ACHN (cell line): Measurements from ENCODE around the gene ARMC3.
"Not testable (repeated sequence)": the region's sequence is repeated elsewhere in the genome, so short reads cannot be mapped to it uniquely, and the experiment has no call there.

ENCODE experiments used
- DNase-seq: peaks from one replicate; pipeline ENCODE4 v3.0.0-alpha.2; 2015
- in situ Hi-C: cut with HindIII; loops from 2 replicates; pipeline ENCODE4 v1.10.0; 2017; ENCODE audit warnings: low sequenced_read_pairs, low pct_ligation_motif_present, low pct_unique_long_range_greater_than_20kb

ARMC3 gene

DNA sequence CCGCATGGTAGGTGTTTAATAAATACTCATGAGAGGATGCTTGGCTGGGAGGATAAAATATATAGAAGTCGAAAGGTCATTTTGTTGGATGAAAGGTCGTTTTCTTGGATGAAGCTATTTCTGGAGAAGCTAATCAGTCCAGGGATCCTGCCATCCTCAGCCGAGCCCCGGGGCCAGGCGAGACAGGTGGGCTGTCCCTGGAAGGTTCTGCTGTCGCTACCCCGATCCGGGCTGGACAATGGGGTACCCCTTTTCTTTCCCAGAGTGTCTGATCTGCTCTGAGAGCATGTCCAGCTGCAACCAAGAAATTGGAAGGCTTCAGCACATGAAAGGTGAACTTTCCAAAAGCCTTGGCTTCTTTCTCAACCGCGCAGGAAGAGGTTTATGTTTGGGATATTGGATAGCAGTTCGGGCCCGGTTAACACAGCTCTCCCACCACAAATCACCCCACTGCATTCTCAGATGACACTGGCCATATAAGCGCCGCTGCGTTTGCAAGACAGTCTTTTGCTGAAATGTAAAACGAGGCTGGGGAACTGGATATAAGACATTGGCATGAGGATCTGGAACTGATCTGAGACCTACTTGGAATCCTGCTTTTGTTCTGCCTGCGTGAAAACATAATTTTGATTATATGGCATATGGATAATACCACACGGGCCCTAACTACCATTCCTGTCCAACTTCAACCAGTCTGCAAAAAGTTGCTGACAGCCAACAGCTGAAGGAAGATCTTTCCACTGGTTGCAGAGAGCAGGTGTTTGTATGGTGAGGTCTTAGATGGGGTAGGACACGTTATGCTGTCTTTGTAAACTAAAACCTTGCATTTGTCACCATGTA is 136.3 kb downstream of the ARMC3 start:
- in situ Hi-C loops, result no loop called here
- no peak for DNase-seq

DNA sequence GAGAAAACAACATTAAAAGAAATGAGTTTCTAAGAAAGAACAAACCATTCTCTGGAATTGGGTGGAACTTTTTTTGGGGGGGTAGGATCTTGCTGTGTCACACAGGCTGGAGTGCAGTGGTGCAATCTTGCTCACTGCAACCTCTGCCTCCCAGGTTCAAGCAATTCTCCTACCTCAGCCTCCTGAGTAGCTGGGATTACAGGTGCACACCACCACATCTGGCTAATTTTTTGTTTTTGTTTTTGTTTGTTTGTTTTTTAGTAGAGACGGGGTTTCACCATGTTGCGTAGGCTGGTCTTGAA is 136.9 kb downstream of the ARMC3 start:
- in situ Hi-C loops, result not testable (repeated sequence)

DNA sequence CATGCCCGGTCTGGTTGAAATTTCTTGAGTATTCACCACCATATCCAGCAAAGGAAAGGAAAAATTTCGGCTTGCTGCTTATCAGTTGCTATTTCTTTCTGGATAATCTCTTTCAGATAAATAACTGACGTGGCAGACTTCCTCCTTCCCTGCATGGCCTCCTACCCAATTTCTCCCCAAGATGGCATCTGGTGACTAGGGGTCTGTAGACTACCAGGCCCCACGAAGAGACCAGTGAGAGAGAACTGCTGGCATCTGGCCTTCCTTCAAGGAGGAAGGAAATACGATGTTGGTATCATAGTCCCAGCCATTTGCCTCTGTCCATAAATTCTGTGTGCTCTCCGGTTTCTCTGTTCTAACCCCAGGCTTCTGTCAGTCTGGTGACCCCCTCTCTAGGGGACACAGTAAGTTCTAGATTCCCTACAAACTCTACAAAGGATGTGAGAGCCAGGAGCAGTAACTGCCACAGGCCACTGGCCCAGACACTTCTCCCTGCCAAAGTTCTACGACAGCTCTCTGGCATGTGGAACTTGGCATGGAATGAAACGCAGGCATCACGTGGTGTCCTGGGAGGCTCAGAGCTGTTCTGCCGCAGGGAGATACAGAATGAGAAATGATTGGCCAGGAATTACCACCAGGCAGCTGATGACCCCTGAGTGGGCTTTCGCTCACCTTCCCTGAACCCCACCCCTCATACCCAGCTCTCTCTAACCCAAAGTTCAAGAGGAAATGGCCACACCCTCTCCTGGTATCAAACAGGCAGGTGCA is 137.5 kb downstream of the ARMC3 start:
- peak; percentile 52 for DNase-seq
- in situ Hi-C loops, result no loop called here

More for the DNA sequence above, 136.9 kb downstream of the ARMC3 start:
- DNase-seq, result not testable (repeated sequence)

DNA sequence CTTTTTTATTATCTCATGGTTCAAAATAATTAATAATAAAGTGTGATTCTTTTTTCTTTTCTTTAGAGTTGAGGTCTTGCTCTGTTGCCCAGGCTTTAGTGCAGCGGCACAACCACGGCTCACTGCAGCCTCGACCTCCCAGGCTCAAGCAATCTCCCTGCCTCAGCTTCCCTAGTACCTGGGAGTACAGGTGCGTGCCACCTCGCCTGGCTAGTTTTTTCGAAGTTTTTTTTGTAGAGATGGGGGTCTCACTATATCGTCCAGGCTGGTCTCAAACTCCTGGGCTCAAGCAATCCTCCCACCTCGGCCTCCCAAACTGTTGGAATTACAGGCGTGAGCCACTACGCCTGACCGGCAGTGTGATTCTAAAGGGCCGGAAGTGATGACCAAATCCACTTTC is 139.5 kb downstream of the ARMC3 start:
- DNase-seq, result no peak
- in situ Hi-C loops, result no loop called here

DNA sequence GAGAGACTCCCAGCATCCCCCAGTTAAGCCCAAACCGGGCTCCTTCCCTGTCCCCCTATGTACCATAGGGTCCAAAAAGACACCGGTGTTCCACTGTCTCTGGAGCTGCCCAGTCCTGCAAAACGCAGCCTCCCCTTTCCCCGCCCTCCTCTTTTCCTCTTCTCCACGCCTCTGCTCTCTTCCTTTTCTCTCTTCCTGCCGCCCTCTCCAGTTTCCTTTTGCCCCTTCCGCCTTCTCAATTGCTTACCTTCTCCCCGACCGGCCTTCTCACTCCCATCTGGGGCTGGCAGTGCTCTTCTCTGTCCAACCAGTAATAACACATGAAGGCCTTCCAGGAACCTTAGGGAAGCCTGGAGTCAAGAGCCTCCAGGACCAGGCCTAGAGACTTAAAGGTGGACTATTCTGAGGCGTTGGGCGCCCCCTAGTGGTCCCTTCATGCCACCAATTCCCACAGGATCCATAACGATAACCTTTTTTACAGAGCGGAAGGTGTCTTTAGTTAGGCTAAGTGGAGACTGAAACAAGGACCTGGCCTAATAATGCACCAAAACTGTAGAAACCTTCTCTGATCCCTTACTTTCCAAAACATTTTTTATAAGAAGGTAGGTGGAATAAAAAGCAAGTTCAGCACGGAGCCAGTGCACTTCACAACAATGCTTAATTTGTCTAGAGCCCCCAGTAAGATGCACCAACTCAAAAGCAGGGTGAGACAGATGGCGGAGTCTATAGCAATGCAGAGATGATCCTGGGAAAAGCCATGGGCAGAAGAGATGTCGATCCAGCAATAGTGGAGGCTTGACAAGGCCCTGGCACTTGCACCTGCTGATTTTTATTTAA is 140.3 kb downstream of the ARMC3 start:
- in situ Hi-C loops, result no loop called here
- DNase-seq, result peak; percentile 56

DNA sequence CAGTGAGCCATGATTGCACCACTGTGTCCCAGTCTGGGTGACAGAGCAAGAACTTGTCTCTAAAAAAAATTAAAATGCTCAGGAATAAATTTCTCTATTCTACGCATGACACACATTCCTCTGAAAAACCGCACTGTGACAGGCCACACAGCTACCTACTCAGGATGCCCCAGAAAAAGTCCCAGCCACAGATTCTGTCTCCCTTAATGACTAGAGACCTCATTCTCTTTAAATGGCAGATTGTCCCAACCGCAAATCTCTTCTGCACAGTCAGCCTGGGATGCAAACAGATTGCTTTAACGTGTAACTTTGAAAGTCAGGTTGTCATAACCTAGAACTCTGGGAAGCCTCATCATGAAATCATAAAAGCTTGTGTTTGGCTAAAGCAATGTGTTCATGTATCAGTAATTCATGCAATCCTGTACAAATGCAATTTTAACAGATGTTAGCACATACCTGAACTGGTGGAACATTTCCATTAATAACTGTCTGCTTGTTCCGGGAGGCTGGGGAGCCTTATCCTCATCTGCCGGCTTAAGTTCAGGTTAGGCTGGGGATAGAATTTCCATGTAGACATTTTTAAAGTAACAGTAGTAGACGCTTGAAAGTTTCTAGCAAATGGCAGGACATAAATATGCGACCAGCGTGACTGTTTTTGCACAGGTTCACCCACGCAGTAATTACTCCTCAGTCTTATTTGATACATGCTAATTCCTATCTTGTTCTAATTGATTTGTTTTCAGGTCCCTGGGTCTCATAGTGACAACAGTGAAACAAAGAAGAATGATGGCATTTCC is 141.4 kb downstream of the ARMC3 start:
- DNase-seq, result no peak
- in situ Hi-C loops, result no loop called here

DNA sequence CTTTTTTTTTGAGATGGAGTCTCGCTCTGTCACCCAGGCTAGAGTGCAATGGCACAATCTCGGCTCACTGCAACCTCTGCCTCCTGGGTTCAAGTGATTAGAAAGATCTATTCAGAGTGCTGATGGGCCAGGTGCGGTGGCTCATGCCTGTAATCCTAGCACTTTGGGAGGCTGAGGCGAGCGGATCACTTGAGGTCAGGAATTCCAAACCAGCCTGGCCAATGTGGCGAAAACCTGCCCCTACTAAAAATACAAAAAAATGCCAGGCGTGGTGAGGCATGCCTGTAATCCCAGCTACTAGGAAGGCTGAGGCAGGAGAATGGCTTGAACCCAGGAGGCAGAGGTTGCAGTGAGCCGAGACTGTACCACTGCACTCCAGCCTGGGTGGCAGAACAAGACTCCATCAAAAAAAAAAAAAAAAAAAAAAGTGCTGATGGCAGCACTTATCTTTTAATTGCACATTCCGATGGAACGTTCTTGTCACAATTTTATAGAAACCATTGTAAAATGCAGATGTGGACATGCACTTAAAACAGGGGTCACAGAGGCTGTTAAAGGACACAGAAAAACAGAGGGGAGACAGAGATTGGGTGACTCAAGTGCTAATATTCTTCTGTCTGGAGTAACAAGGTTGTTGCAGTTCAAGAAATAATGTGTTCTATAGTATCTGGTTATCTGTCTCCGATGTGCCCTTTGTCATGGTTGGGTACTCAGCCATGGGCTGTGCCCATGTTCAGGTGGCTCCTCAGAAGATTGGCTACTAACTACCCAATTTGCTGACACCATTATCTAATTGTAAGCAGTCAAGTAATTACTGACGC is 142.4 kb downstream of the ARMC3 start:
- DNase-seq, in situ Hi-C loops: not testable (repeated sequence)

DNA sequence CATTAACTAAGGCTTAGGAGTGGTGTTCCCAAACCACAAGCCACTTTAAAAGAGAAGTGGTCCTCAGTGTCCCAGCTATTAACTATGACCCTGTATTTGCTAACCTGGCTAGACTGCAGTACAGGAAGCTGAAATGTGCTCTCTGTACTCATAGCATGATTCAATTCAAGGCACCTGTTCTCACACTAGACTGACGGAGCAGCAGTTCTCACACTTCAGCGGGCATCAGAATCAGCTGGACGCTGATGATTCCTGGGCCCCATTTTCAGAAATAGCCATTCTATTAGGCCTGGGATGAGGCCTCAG is 143.0 kb downstream of the ARMC3 start:
- in situ Hi-C loops, result no loop called here
- no peak for DNase-seq

DNA sequence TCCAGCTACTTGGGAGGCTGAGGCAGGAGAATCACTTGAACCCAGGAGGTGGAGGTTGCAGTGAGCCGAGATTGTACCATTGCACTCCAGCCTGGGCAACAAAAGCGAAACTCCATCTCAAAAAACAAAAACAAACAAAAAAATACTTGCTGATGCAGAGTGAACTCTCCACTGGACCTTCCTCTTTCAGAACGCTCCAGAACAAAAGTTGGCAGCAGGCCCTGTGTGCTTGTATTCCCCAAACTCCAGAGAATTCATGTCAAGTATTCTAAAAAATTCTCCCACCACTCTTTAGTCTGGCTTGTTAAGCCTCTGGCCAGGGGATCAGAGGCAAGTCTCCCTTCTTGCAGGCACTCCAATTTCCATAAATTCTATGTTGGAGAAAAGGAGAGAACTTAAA is 144.7 kb downstream of the ARMC3 start:
- in situ Hi-C loops, DNase-seq: not testable (repeated sequence)

DNA sequence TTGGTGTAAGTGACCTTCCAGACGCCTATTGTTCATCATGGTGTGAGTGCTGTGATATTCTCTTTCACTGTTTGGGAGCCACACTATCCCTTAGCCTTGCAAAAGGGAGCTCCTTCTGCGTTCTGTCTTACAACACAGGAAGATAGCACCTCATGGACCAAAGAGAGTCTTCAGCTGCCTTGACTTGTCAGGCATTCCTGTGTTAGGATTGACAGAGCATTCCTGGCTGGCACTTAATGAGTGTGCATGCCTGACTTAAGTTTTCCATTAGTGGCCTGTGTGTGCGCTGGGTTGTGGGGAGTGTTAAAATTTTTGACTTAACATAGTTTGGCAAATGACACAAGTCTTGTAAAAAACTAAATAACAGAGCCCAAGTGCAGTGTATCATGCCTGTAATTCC is 145.7 kb downstream of the ARMC3 start:
- in situ Hi-C loops, result no loop called here
- DNase-seq, result no peak

DNA sequence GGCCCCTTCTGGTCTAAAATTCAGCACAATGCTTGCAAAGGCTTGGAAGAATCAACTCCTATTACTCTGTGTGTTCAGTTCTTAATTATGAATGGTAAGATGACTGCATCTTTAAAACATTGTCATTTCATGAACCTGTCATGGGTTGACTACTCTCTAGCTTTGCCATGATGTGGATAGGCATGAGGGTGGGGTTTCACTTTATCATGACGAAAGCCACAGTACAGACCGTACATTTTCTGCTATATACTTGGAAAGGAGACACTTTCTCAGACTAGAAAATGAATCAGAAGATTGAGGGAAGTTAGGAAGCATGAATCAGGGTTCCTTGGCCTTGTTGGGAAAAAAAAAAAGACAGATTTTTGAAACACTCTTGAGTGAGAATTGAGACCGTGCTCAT is 147.8 kb downstream of the ARMC3 start:
- no peak for DNase-seq
- in situ Hi-C loops, result no loop called here

DNA sequence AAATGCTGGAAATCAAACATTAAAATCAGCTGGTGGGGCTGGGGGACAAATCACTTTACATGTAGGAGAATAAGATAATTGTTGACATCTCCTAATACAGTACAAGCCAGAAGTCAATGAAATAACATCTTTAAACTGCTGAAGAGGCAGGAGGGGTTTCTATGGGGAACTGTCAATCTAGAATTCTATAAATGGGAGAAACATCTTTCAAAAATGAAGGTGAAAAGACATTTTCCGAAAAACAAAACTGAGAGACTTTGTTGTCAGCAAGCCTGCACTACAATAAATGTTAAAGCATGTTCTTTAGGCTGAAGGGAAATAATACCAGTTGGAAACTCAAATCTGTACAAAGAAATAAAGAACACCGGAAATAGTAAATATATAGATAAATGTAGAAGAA is 150.3 kb downstream of the ARMC3 start:
- in situ Hi-C loops, result no loop called here
- DNase-seq, result no peak

DNA sequence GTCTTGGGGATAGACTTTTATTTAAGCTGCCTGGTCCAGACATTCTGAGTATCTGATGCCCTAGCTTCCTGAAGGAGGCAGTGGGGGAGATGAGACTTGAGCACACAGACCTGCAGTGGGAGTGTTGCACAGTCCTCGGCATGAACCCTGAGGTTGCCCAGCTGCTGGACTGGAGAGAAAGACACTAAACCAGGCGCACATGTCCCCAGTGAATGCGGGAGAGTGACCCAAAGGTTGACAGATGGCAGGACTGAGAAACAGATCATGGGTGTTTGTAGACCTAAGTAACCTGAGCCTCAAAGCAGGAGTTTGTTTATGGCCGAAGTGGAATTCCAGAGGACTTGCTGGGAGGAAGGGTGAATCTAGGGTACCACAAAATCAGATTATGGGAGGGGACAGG is 151.8 kb downstream of the ARMC3 start:
- in situ Hi-C loops, result no loop called here
- no peak for DNase-seq

DNA sequence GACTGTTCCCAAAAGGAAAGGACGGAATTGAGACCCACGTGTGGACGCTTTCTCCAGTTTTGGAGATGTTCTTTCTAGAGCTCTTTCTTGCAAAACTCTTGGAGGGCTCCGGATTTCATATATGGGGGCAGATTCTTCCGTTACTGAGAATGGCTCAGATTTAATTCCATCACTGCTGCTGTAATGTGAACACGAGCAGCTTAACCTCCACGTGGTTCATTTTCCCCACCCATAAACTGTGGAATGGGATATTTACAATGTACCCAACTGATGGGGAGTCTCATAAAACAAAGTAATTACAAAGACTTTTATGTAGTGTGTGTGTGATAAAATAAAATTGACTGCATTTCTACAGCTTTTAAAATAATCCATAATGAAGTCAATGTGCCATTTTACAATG is 152.4 kb downstream of the ARMC3 start:
- no peak for DNase-seq
- in situ Hi-C loops, result no loop called here

DNA sequence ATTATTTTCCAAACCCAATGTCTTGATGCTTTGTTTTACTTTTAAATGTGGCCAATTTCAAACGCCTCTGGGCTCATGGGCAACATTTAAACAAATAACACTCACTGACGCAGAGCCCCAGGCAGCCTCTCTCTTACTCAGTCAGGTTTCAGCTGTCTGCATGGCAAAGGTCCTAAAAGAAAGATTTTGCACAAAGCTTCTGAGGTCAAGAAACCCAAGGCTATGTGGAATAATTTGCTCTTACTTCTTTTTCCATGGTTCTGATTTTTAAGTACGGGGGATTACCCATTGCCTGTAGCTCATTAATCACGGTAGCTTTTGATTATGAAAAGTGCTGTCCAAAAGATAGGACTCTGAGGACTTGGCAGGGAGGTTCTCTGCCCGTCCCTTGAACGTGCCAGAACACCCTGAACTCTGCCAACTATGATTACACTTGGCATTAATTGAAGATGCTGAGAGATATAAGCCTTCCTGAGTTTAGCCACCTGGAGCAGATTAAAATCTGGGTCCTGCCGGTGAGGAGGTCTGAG is 153.4 kb downstream of the ARMC3 start:
- in situ Hi-C loops, result no loop called here
- DNase-seq, result no peak

DNA sequence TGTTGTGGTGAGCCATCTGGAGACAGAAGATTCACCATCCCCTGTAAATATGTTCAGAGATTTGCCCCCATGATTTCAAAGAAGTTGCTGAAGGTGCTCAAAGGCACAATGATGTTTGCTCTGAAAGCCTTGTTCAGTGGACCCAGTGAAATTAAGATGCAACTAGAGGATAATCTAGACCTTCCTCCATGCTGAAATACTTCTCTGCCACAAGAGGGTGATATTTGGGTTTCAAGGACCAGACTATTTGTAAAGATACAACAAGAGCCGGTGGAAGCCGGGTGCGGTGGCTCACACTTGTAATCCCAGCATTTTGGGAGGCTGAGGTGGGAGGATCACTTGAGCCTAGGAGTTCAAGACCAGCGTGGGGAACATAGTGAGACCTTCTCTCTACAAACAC is 154.0 kb downstream of the ARMC3 start:
- in situ Hi-C loops, result no loop called here
- DNase-seq, result peak; percentile 5
